Measurements from ENCODE around the gene NUMB.
"Not testable (repeated sequence)": the region's sequence is repeated elsewhere in the genome, so short reads cannot be mapped to it uniquely, and the experiment has no call there.

The NUMB gene

GRCh38 chr14:73422515-73422914 lies 35.8 kb downstream of the NUMB start:
- no peak for DNase-seq (ENCODE audit: low read depth in 2 of 2)

- no peak for DNase-seq (ENCODE audit: low read depth in 2 of 2)
These were observed 40.1 kb downstream of the NUMB start for GRCh38 chr14:73418227-73418626.

GRCh38 chr14:73406248-73406647 lies 52.1 kb downstream of the NUMB start:
- not testable (repeated sequence) for DNase-seq (ENCODE audit: low read depth in 2 of 2)

- DNase-seq (ENCODE audit: low read depth in 2 of 2), result no peak
These were observed 55.1 kb downstream of the NUMB start for GRCh38 chr14:73403181-73403752.

- no peak for DNase-seq (ENCODE audit: low read depth in 2 of 2)
These were observed 55.8 kb downstream of the NUMB start for GRCh38 chr14:73402579-73402978.

- DNase-seq (ENCODE audit: low read depth in 2 of 2), result no peak
These were observed 60.5 kb downstream of the NUMB start for GRCh38 chr14:73397810-73398209.

- DNase-seq (ENCODE audit: low read depth in 2 of 2), result no peak
These were observed 64.0 kb downstream of the NUMB start for GRCh38 chr14:73394317-73394716.

- DNase-seq (ENCODE audit: low read depth in 2 of 2), result no peak
These were observed 65.0 kb downstream of the NUMB start for GRCh38 chr14:73393375-73393774.

- no peak for DNase-seq (ENCODE audit: low read depth in 2 of 2)
These were observed 65.8 kb downstream of the NUMB start for GRCh38 chr14:73392329-73393257.

- DNase-seq (ENCODE audit: low read depth in 2 of 2), result not testable (repeated sequence)
These were observed 70.5 kb downstream of the NUMB start for GRCh38 chr14:73387860-73388259.

GRCh38 chr14:73386342-73386741 lies 72.0 kb downstream of the NUMB start:
- DNase-seq (ENCODE audit: low read depth in 2 of 2), result no peak

- not testable (repeated sequence) for DNase-seq (ENCODE audit: low read depth in 2 of 2)
These were observed 73.3 kb downstream of the NUMB start for GRCh38 chr14:73385021-73385420.

- DNase-seq (ENCODE audit: low read depth in 2 of 2), result no peak
These were observed 75.0 kb downstream of the NUMB start for GRCh38 chr14:73383356-73383755.

GRCh38 chr14:73381380-73382013 lies 76.8 kb downstream of the NUMB start:
- DNase-seq (ENCODE audit: low read depth in 2 of 2), result no peak

- no peak for DNase-seq (ENCODE audit: low read depth in 2 of 2)
These were observed 81.8 kb downstream of the NUMB start for GRCh38 chr14:73376585-73376984.

GRCh38 chr14:73375861-73376260 lies 82.5 kb downstream of the NUMB start:
- DNase-seq (ENCODE audit: low read depth in 2 of 2), result no peak

- DNase-seq (ENCODE audit: low read depth in 2 of 2), result no peak
These were observed 84.1 kb downstream of the NUMB start for GRCh38 chr14:73374218-73374617.

- no peak for DNase-seq (ENCODE audit: low read depth in 2 of 2)
These were observed 85.8 kb downstream of the NUMB start for GRCh38 chr14:73372529-73372928.

- no peak for DNase-seq (ENCODE audit: low read depth in 2 of 2)
These were observed 87.8 kb downstream of the NUMB start for GRCh38 chr14:73370561-73370960.

GRCh38 chr14:73369428-73369827 lies 88.9 kb downstream of the NUMB start:
- DNase-seq (ENCODE audit: low read depth in 2 of 2), result no peak

- no peak for DNase-seq (ENCODE audit: low read depth in 2 of 2)
These were observed 89.7 kb downstream of the NUMB start for GRCh38 chr14:73368616-73369015.

- no peak for DNase-seq (ENCODE audit: low read depth in 2 of 2)
These were observed 92.6 kb downstream of the NUMB start for GRCh38 chr14:73365727-73366126.

GRCh38 chr14:73364559-73364958 lies 93.8 kb downstream of the NUMB start:
- DNase-seq (ENCODE audit: low read depth in 2 of 2), result no peak

Measured in activated CD4-positive, alpha-beta T cell treated with anti-CD3 and anti-CD28 coated beads for 24 hours (primary cell).